Ammon's horn (tissue), 1 donor: ENCODE results near the gene HSDL1.
A peak's percentile ranks its signal among the peaks of the same experiment; 100 is the strongest.

Experiments
- DNase-seq: peaks from one replicate; pipeline ENCODE4 v3.0.0-alpha.2; 2016; ENCODE audit warnings: low spot score

HSDL1 gene

DNA sequence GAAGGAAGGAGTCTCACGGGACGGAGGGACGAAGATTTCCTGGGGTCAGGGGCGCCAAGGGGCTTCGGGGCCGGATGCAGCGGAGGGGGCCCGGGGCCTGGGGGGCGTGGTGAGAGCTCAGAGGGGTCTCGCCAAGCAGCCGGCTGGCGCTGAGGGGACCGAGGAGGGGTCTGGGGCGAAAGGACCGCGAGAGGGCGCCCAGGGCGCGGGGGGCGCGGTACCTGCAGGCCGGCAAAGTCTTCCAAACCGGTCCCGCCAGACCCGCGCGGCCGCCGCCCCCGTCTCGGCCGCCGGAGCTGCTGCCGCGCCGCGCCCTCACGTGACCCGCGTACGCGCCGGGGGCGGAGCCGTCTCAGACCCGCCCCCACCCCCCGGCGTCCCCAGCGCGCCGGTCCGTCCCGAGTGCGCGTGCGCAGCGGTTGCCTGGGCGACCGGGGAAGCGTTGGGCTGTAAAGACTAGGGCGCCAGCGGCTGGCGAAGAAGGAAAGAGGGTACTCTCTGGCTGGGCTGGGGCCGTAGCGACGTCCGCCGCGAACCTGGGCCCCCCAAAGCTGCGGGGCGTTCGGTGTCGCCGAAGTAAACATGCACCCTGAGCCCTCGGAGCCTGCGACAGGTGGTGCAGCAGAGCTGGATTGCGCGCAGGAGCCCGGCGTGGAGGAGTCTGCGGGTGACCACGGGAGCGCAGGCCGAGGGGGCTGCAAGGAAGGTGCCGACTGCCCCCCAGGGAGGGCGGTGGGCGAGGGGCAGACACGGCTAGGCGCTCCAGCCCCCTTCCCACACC is at the start of gene HSDL1, which contains the start of gene DNAAF1:
TSS of gene HSDL1 (minus strand) at position 319 of the 781 bp plus-strand sequence. CDS start 13,856 bp downstream, outside the sequence.
TSS of gene DNAAF1 (plus strand) at position 450 of the 781 bp plus-strand sequence. CDS start at position 583, 133 bp downstream.
- peak; percentile 93 for DNase-seq

DNA sequence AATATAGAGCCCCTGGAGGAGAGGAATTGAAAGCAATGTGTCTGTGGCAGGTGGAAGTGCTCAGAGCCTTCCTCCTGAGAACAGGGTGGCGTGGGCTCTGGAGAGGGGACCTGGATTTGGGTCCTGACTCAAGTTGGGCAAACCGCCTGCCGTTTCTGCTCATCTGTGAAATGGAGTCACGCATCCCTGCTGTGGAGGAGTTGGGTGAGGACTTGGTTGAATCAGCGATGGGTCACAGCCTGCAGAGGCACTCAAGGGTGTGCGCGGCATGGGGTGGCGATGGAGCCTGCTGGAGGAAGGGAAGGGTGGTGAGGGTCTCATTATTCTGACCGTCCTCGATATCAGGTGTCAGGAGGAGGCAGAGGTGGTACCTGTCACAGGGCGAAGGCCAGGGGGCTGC is 49.0 kb upstream of the HSDL1 start:
- DNase-seq: no peak

DNA sequence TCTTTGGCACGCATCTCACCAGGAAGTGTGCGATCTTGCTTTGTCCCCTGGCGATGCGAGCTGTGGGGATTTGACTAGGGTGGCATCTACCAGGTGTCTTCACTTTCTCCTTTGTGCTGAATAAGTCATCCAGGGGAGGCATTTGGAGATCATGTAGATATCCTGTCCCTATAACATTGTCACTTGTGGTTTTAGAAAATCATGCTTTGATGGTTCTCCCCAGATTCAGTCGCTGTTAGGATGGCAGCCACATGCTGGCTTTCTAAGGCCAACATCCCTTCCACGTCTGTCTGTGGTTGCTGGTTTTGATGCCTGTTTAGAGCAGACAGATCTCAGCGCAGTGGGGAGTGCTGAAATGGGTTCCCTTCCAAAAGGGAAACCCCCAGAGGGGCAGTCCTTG is 48.5 kb upstream of the HSDL1 start:
- no peak for DNase-seq

DNA sequence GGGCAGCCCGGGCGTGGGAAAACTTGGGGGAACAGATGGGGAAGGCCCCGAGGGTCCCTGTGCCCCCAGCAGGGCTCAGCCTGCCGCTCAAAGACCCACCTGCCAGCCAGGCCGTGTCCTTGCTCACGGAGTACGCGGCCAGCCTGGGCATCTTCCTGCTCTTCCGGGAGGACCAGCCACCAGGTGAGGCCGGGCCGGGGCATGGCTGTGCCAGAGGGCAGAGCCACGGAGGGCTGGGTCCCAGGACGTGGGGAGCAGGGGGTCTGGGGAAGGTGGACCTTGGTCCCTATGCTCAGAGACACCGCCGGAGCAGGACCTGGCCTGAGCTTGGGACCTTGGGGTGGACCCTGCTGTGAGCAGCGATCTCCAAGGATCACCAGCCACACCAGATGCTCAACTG is 46.5 kb upstream of the HSDL1 start:
- no peak for DNase-seq

DNA sequence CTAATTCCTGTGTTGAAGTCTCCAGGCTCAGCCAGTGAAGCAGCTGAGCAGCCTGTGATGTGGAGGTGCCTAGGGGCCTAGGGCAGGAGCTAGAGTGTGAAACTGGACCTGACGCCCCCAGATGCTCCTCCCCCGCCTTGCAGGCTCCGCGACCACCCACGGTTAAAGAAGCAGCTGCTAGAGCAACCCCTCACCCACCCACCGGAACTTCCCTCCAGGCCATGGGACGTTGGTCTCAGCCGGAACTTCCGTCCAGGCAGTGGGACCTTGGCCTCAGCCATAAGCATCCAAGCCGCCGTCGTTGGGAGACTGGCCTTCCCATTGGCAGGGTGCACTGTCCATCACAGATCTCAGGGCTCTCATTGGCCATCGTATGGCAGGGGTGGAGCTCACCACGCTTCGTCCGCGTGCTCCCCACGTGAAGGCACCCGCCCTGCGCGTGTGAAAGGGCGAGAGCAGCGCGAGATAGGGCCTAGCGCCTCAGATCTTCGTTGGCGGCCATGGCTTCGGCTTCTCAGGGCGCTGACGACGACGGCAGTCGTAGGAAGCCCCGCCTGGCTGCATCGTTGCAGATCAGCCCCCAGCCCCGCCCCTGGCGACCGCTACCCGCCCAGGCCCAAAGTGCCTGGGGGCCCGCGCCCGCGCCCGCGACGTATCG is 45.9 kb upstream of the HSDL1 start, which contains the start of gene ADAD2:
TSS of gene ADAD2 (plus strand) at position 427 of the 658 bp plus-strand sequence. CDS start at position 501, 74 bp downstream.
- DNase-seq: no peak

DNA sequence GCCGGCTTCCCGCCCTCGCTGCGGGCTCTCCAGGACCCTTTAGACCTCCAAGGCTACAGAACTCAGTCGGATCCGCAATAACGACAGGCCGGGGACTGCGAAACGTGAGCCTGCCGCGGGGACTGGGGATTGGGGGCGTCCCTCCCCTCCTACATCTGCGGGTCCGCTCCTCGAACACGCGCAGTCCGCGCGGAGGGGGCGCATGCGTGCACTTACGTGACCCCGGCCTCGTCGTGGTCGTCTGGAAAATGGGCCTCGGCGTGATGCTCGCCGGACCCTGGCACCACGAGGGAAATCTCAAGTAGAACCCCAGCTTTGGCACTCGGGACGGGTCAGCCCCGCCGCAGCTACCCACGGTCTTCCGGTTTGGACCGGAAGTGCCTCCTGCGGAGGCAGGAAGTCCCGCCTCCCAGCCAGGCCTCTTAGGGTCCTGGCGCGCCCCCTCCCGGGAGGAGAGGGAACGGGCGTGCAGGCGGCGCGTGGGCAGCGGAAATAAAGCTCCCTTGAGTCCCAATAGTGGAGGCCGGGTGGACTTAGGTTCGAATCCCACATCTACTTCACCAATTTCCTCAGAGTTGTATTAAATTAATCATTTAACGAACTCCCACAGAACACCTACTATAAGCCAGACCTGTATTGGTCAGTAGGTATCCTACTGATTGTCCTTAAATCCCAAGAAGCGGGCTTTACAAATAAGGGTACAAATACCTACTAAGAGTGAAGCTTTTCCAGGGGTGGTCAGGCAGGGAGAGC is 41.9 kb upstream of the HSDL1 start, which contains the start of gene TAF1C:
TSS of gene TAF1C (minus strand) at position 373 of the 753 bp plus-strand sequence. CDS start 2,069 bp downstream, outside the sequence.
- DNase-seq: peak; percentile 93

DNA sequence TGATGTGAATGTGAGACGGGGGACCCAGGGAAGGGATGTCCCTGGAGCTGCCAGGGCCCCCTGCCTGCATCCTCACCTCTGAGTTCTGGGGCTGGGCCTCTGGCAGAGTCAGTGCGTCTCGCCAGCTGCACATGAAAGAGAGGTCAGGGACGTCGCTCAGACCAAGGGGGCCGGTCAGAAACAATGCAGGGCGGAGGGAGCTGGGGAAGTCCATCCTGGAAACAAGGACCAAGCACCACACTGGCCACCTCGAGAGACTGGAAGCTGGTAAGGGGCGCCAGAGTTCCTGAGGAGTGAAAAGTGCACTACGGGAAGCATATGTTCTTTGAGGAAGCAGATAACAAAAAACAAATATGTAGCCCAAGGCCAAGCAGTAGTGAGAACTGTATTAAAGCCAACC is 39.8 kb upstream of the HSDL1 start:
- no peak for DNase-seq

DNA sequence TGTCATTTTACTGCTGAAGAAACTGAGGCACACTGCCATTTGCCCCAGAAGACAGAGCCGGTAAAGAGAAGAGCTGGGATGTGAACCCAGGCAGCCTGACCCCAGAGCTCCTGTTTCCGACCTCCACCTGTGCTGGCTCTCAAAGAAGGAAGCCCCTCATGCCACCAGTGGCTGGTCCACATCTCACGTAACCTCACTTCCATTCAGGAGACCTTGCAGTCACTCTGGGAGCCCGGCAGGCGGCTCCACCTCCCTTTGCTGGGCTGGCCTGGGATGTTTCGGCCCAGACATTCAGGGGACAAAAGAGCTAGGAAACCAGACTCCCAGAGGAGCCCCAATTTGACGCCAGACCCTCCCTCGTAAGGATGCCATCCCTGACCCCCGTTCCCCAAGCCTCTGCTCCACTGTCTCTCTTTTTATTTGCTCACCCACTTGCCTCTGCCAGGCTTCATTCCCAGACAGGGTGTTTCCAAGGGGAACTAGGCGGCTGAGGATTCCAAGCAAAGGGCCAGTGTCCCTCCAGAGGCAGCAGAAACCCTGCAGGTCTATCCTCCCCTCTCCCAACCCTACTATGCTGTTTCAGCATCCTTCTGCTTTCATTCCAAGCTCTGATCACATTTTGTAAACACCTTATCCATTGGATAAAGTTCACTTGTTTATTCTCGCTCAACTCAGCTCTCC is 39.1 kb upstream of the HSDL1 start:
- no peak for DNase-seq

DNA sequence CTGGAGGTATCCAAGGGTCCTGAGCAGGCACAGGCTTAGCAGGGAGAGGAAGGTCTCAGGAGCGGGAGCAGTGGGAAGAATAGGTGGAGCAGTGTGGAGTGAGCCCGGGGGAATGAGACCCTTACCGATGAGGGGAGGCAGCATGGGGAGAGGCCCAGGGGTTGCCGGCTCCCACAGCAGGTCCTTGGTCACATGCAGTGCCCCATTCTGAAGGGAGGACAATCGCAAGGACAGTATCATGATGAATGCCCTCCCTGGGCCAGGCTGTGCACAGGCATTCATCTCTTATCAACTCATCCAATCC is 38.5 kb upstream of the HSDL1 start:
- DNase-seq: no peak

DNA sequence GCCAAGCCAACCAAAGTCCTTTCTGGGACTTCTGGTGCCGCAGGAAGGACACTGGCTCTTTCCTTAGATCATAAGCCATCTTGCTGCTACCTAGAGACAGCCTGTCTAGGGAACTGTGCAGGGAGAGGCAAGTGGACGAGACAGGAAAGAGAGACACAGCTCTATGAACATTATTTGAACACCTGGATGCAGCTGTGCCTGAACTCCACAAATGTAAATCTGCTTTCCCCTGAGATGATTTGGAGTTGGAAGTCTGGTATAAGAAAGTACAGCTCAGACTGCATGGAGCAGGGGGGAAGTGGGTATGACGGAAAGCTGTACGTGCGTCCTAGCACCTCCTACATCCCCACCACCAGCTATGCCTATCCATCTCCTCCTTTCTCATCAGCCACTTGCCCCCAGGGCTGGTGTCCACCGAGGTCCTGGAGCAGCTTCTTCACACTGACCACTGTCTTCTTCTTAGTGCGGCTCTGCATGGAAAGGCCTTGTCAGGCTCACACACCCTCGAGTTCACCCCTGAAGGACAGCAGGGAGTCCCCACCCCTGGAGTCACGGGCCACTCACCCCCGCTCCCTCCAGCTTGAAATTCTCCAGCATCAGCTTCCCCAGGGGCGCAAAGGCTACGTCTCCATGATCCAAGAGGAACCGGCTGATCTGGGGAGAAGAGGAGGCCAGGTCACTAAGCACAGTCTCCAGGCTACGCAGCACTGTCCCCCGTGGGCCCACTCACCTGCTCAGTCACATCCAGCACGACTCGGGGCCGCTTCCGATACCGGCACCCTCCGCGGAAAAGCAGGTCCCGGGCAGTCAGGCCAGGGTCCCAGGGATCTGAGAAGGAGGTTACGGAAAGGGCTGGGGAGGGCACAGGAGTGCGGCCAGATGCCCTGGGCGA is 37.9 kb upstream of the HSDL1 start:
- DNase-seq: no peak

DNA sequence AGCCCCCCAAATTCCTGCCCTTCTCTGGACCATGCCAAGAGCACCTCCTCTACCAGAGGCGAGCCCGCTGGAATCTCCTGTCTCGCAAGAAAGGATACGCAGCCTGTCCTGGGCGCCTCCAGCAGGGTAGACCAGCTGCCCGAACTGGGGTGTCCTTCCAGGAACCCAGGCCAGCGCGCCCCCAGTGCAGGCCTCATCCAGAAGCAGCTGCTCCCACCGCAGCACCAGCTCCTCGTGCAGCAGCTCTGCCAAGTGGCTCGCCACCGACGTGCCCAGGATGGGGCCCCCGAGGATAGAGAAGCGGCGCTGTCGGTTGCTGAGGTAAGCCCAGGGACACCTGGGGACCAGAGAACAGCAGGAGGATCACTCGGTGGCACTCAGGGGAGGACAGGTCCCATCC is 37.1 kb upstream of the HSDL1 start:
- DNase-seq: no peak

DNA sequence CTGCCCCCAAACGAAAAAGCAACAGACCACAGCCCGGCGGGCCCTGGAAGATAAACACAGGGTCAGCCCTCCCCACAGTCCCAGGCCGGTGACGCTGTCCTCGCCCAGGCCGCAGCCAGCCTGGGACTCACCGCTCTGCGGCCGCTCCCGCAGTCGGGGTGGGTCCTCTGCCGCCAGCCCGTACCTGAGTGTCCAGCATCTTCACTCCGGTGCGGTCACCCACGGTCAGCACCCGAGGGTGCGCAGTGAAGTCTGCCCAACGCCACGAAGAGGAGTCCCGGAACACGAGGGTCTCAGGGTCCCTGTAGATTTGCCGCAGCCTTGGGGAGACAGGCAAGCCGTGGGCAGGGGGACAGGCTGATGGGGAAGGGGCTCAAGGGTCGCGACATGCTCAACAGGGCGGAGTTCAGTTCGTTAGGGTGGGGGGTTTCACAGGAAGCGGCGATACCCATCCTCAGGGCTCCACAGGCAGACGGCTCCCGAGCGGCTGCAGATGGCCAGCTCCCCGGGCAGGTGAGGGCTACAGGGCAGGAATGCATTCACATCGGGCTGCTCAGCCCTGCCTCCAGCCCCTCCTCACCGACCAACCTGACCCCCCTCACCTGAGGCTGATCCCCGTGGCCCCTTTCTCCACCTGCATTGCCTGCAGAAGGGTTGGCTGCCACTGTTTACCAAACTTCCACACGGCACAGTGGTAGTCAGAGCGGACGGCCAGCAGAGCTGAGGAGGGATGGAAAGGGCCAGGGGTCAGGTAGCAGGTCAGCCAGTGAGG is 36.4 kb upstream of the HSDL1 start:
- no peak for DNase-seq

DNA sequence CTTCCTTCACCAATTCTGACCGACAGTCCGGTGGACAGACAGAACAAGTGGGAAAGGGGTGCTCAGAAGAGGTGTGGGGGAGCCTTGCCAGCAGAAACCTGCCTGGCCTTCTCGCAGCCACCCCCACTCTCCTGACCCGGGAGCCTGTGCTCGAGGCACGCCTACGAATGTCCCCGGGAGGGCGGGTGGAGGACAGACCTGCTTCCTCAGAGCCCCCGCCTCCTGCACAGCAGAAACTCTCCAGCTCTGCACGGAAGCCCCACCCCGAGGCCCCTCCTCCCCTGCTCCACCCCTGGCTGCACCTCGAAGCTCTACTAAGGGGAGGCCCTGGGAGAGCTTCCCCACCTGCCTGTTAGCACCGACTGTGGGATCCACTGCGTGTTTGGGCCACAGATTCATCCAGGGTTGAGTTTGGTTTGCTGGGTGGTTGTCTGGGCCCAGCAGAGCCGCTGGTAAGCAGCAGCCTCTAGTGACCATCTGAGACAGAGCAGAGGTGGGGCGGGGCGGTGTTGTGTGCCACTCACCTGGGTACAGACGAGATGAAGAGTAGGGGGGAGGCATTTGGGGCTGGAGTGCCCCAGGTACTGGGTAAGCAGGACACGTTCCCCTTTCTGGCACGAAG is 35.7 kb upstream of the HSDL1 start:
- DNase-seq: no peak

DNA sequence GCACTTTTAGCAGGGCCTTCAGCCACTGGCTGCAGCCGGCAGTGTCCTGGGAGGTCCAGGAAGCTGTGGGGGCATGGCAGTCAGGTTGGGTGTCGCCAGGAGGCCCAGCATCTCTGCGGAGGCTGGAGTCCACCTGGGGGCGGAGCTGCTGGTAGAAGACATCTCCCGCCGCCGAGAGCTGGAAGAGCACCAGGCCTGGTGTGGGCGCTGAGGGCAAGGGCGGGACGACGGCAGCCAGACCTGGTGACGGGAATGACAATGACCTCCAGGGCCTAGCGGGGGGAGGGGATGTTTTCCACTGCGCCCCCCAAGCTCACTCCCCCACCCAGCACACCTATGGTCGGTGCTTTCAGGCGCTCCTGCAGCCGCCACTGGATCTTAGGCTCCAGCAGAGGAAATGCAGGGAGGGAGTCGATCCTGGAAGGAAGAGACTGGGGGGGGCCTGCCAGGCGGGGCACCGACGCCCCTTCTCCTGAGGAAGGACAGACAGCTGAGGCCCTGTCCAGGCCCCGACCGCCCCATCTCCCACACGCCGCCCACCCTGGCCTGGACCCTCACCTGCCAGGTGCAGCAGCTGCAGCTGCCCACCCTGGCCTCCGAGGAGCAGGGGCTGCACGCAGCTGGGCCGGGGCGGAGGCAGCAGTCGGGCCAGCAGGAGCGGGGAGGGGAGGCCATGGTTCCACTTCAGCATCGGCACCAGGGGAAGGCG is 34.8 kb upstream of the HSDL1 start:
- no peak for DNase-seq

DNA sequence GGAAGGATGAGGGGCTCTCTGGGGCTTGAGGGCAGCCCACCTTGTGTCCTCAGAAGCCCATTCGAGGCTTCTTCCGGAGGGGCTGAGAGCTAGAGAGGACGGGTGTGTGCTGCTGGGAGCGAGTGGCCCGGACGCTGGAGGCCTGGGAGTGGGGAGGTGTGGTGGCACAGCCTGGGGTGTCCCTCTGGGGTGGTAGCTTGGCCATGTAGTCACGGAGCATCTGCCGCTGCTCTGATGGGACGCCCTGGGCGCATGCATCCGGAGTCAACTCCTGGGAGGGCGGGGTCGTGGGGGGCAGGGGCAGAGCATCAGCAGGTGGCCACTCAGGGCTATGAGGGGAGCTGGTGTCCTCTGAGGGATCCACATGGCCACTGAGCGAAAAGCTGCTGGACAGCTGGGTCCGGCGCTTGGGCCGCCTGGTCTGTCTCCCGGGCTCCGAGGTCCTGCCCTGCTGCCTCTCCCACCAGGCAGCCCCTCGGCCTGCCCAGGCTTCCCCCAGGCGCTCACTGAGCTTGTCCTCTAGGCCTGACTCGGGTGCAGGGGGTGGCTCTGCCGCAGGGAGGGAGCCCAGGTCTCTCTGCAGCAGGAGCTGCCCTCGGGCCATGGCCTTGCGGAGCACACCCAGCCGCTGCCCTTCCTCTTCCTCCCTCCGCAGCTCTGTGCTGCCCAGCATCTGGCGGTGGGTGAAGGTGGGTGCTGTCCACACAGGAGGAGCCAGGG is 34.1 kb upstream of the HSDL1 start:
- DNase-seq: no peak

DNA sequence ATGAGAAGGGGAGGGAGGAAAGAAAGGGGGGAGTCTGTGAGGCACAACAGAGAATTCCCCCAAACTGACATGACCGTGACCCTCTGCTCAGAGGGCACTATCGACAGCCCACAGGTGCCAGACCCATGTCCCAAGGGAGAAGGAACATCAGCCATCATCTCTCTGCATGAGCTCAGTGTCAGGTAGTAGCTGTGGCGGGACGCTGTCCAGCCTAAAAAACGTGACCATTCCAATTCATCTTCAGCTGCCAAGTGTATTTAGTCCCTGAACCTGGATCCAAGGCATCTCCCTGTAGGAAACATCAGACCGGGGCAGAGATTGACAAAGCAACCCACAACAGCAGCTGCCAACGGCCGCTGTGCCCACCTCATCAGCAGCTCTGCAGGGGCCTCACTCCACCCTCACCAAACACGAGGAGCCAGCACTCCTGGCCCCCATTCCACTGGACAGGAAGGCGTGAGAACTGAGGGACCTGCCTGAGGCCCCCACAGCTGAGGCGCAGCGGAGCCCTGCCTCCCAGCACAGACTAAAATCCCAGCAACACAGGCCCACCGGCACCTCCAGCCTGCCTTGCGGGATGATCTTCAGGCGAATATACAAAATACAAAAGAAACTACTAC is 33.3 kb upstream of the HSDL1 start:
- DNase-seq: no peak

DNA sequence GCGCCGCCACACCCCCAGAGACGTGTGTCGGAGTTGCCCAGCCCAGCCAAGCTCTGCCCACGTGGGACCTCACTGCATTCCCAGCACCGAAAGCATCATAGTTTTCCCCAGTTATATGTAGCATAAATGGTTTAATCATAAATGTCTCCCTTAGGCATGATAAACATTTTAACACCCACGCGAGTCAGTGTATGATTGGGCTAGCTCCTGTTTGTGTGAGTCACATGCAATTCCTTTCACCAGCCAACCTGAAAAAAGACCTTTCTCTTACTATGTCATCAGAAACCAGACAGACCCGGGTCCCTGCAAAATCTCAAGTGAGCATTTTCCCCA is 32.7 kb upstream of the HSDL1 start:
- no peak for DNase-seq
